HEK293 (cell line): Measurements from ENCODE around the gene LPP.

ENCODE experiments used
- CTCF ChIA-PET: fragments of 350-600 bp; formaldehyde crosslinking; extraction: SDS; loops from one replicate; lab custom pipeline; 2021; ENCODE audit warnings: antibody characterized with exemption; lab: Yijun Ruan, JAX
- POLR2A ChIA-PET: fragments of 300-600 bp; formaldehyde crosslinking; extraction: SDS; loops from one replicate; lab custom pipeline; 2020; ENCODE audit warnings: antibody characterized with exemption, inconsistent platforms; lab: Yijun Ruan, JAX
- H3K27ac ChIP-seq: fragments of 200-500 bp; sonication (Bioruptor generic); 2 replicates; pipeline ENCODE4 v1.5.1; 2014; ENCODE audit warnings: low read depth, low read length, control low read depth, inconsistent platforms; ENCODE audit errors: extremely low read depth
- H3K36me3 ChIP-seq, 2 experiments: fragments of 200-500 bp in 1 of 2; sonication (Bioruptor generic) in 1 of 2; 1 replicate in 1 of 2; 2 replicates in 1 of 2; pipeline ENCODE4 v1.5.1; 2014 to 2017; ENCODE audit warnings: inconsistent platforms in 2 of 2, low read length in 2 of 2; ENCODE audit not compliant: control insufficient read depth in 2 of 2, insufficient read depth in 1 of 2
- H3K4me1 ChIP-seq: fragments of 200-500 bp; sonication (Bioruptor generic); 2 replicates; pipeline ENCODE4 v1.5.1; 2014; ENCODE audit warnings: mild to moderate bottlenecking, low read length, inconsistent platforms; ENCODE audit not compliant: control insufficient read depth, insufficient read depth
- H3K4me3 ChIP-seq: 2 replicates; pipeline ENCODE4 v1.5.1; 2011; ENCODE audit warnings: low read depth, mild to moderate bottlenecking, control low read depth, low read length, moderate library complexity
- H3K9me3 ChIP-seq: fragments of 200-500 bp; sonication (Bioruptor generic); 2 replicates; pipeline ENCODE4 v1.5.1; 2014; ENCODE audit warnings: low read depth, low read length, inconsistent platforms; ENCODE audit not compliant: control insufficient read depth, insufficient read depth
- MYNN ChIP-seq: fragments of 450-650 bp; formaldehyde crosslinking; IDR thresholded peaks from 2 replicates; pipeline ENCODE4 v1.5.1; 2016; ENCODE audit warnings: missing biosample characterization, missing genetic modification characterization, borderline replicate concordance
- SALL2 ChIP-seq: fragments of 450-650 bp; formaldehyde crosslinking; IDR thresholded peaks from 2 replicates; pipeline ENCODE4 v1.5.0; 2017; ENCODE audit warnings: missing biosample characterization, mild to moderate bottlenecking, missing genetic modification characterization, borderline replicate concordance
- TCF7L2 ChIP-seq: IDR thresholded peaks from 2 replicates; pipeline ENCODE4 v1.6.1; 2011; ENCODE audit warnings: low read depth, mild to moderate bottlenecking, inconsistent platforms, low read length, moderate library complexity, borderline replicate concordance
- ZNF10 ChIP-seq: fragments of 450-650 bp; formaldehyde crosslinking; IDR thresholded peaks from 2 replicates; pipeline ENCODE4 v1.5.1; 2017; ENCODE audit warnings: missing biosample characterization, missing genetic modification characterization
- ZNF132 ChIP-seq: fragments of 450-650 bp; formaldehyde crosslinking; IDR thresholded peaks from 2 replicates; pipeline ENCODE4 v1.5.1; 2017; ENCODE audit warnings: missing biosample characterization, missing genetic modification characterization, borderline replicate concordance
- ZNF140 ChIP-seq: fragments of 450-650 bp; formaldehyde crosslinking; IDR thresholded peaks from 2 replicates; pipeline ENCODE4 v1.5.1; 2016; ENCODE audit warnings: missing biosample characterization, missing genetic modification characterization
- ZNF155 ChIP-seq: fragments of 450-650 bp; formaldehyde crosslinking; IDR thresholded peaks from 2 replicates; pipeline ENCODE4 v1.5.1; 2016; ENCODE audit warnings: missing biosample characterization, missing genetic modification characterization
- ZNF16 ChIP-seq: fragments of 450-650 bp; formaldehyde crosslinking; IDR thresholded peaks from 2 replicates; pipeline ENCODE4 v1.5.1; 2016; ENCODE audit warnings: low read depth, missing biosample characterization, missing genetic modification characterization
- ZNF248 ChIP-seq: fragments of 450-650 bp; formaldehyde crosslinking; IDR thresholded peaks from 2 replicates; pipeline ENCODE4 v1.5.1; 2017; ENCODE audit warnings: missing biosample characterization, missing genetic modification characterization
- ZNF324 ChIP-seq: fragments of 450-650 bp; formaldehyde crosslinking; IDR thresholded peaks from 2 replicates; pipeline ENCODE4 v1.5.1; 2016; ENCODE audit warnings: missing biosample characterization, missing genetic modification characterization
- ZNF366 ChIP-seq: fragments of 450-650 bp; formaldehyde crosslinking; conservative IDR thresholded peaks from 2 replicates; pipeline ENCODE4 v1.5.1; 2016; ENCODE audit warnings: missing biosample characterization, missing genetic modification characterization
- ZNF391 ChIP-seq: fragments of 450-650 bp; formaldehyde crosslinking; IDR thresholded peaks from 2 replicates; pipeline ENCODE4 v1.5.1; 2016; ENCODE audit warnings: low read depth, missing biosample characterization, missing genetic modification characterization, borderline replicate concordance
- ZNF48 ChIP-seq: fragments of 450-650 bp; formaldehyde crosslinking; IDR thresholded peaks from 2 replicates; pipeline ENCODE4 v1.5.1; 2016; ENCODE audit warnings: missing biosample characterization, missing genetic modification characterization
- ZNF521 ChIP-seq: fragments of 450-650 bp; formaldehyde crosslinking; IDR thresholded peaks from 2 replicates; pipeline ENCODE4 v1.5.1; 2017; ENCODE audit warnings: missing biosample characterization, mild to moderate bottlenecking, missing genetic modification characterization
- ZNF548 ChIP-seq: fragments of 450-650 bp; formaldehyde crosslinking; IDR thresholded peaks from 2 replicates; pipeline ENCODE4 v1.5.1; 2016; ENCODE audit warnings: missing biosample characterization, missing genetic modification characterization
- ZNF560 ChIP-seq: fragments of 450-650 bp; formaldehyde crosslinking; IDR thresholded peaks from 2 replicates; pipeline ENCODE4 v1.5.1; 2017; ENCODE audit warnings: missing biosample characterization, missing genetic modification characterization, borderline replicate concordance
- ZNF585B ChIP-seq: fragments of 450-650 bp; formaldehyde crosslinking; IDR thresholded peaks from 2 replicates; pipeline ENCODE4 v1.5.1; 2016; ENCODE audit warnings: missing biosample characterization, missing genetic modification characterization
- ZNF596 ChIP-seq: fragments of 450-650 bp; IDR thresholded peaks from 2 replicates; pipeline ENCODE4 v1.5.0; 2018; ENCODE audit warnings: missing biosample characterization, mild to moderate bottlenecking, missing genetic modification characterization, moderate library complexity
- ZNF768 ChIP-seq: fragments of 450-650 bp; formaldehyde crosslinking; IDR thresholded peaks from 2 replicates; pipeline ENCODE4 v1.5.1; 2018; ENCODE audit warnings: missing biosample characterization, mild to moderate bottlenecking, missing genetic modification characterization
- ZNF776 ChIP-seq: fragments of 450-650 bp; formaldehyde crosslinking; IDR thresholded peaks from 2 replicates; pipeline ENCODE4 v1.5.0; 2017; ENCODE audit warnings: missing biosample characterization, missing genetic modification characterization, borderline replicate concordance
- TF ChIP-seq, protein P1 (sequence below): fragments of 450-650 bp; formaldehyde crosslinking; IDR thresholded peaks from 2 replicates; pipeline ENCODE4 v1.5.1; 2016; ENCODE audit warnings: missing biosample characterization, missing genetic modification characterization
- TF ChIP-seq, protein P2 (sequence below): fragments of 450-650 bp; formaldehyde crosslinking; IDR thresholded peaks from 2 replicates; pipeline ENCODE4 v1.5.1; 2016; ENCODE audit warnings: missing biosample characterization, missing genetic modification characterization
- TF ChIP-seq, protein P3 (sequence below): fragments of 450-650 bp; formaldehyde crosslinking; IDR thresholded peaks from 2 replicates; pipeline ENCODE4 v1.5.1; 2017; ENCODE audit warnings: missing biosample characterization, missing genetic modification characterization
- TF ChIP-seq, protein P4 (sequence below): fragments of 450-650 bp; formaldehyde crosslinking; IDR thresholded peaks from 2 replicates; pipeline ENCODE4 v1.5.1; 2016; ENCODE audit warnings: missing biosample characterization, missing genetic modification characterization
- TF ChIP-seq, protein P5 (sequence below): fragments of 450-650 bp; formaldehyde crosslinking; IDR thresholded peaks from 2 replicates; pipeline ENCODE4 v1.5.1; 2016; ENCODE audit warnings: missing biosample characterization, missing genetic modification characterization

Gene LPP

DNA sequence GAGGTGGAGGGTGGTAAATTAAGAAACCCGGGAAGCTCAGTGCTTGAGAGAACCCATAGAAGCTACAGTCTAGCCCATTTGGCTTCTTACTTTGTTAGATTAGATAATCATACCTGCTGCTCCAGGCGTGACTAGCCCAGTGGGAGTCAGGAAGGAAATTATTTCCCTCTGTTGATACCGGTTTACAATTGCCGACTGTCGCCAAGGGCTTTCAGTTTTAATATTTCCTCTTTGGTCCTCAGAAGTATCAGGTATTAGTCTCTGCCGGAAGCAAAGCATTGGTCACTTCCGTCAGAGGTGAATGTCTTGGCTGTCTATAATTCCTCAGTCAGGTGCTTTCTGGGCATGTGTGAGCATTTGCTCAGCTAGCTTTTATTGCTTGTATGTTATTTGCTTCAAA, 75.2 kb downstream of the LPP start:
- H3K4me1 ChIP-seq: no peaks in the 10 kb centered on the region
- no peaks in the 10 kb centered on the region for H3K36me3 ChIP-seq
- ChIA-PET POLR2A (no interaction called here), CTCF (no interaction called here)
- H3K4me3 ChIP-seq: no peak overlapping the region
- TF ChIP-seq ZNF596 (no peak), ZNF324 (tag by site-specific recombination) (no peak), ZNF560 (tag by site-specific recombination) (no peak), ZNF48 (no peak), TCF7L2 (no peak), ZNF366 (tag by site-specific recombination) (no peak), SALL2 (tag by site-specific recombination) (no peak), ZNF140 (tag by site-specific recombination) (no peak), ZNF776 (tag by site-specific recombination) (no peak), ZNF548 (tag by site-specific recombination) (no peak), ZNF768 (no peak), ZNF16 (no peak), ZNF10 (no peak)
- TF ChIP-seq, protein P1, sequence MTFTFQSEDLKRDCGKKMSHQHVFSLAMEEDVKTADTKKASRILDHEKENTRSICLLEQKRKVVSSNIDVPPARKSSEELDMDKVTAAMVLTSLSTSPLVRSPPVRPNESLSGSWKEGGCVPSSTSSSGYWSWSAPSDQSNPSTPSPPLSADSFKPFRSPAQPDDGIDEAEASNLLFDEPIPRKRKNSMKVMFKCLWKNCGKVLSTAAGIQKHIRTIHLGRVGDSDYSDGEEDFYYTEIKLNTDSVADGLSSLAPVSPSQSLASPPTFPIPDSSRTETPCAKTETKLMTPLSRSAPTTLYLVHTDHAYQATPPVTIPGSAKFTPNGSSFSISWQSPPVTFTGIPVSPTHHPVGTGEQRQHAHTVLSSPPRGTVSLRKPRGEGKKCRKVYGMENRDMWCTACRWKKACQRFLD (tag by site-specific recombination): no peak
- TF ChIP-seq, protein P2, sequence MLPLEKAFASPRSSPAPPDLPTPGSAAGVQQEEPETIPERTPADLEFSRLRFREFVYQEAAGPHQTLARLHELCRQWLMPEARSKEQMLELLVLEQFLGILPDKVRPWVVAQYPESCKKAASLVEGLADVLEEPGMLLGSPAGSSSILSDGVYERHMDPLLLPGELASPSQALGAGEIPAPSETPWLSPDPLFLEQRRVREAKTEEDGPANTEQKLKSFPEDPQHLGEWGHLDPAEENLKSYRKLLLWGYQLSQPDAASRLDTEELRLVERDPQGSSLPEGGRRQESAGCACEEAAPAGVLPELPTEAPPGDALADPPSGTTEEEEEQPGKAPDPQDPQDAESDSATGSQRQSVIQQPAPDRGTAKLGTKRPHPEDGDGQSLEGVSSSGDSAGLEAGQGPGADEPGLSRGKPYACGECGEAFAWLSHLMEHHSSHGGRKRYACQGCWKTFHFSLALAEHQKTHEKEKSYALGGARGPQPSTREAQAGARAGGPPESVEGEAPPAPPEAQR (tag by site-specific recombination): no peak
- TF ChIP-seq, all 188 proteins: peak for 0
- no peaks in the 10 kb centered on the region for H3K9me3 ChIP-seq
- no peak overlapping the region for H3K27ac ChIP-seq

DNA sequence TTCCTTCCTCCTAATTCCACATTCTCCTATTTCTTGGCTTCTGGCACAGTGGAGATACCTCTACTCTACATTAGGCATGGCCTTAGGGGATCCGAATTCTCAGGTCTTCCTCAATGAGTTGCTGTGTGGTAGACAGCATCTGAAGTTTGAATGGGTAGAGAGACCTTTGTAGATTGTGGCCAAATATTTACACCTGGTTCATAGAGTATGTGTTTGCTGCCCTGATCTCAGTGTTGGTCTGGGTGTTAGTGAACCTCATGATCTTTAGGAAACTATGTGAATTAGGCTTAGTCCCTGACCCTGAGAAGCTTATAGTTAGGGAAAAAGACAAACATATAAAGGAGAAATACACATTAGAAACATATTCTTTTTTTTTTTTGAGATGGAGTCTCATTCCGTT, 75.8 kb downstream of the LPP start:
- H3K36me3 ChIP-seq: no peaks in the 10 kb centered on the region
- CTCF ChIA-PET: no interaction called here
- no peaks in the 10 kb centered on the region for H3K9me3 ChIP-seq
- H3K4me3 ChIP-seq: no peak overlapping the region
- no peaks in the 10 kb centered on the region for H3K4me1 ChIP-seq
- H3K27ac ChIP-seq: no peak overlapping the region
- POLR2A ChIA-PET: no interaction called here
- TF ChIP-seq, protein P3, sequence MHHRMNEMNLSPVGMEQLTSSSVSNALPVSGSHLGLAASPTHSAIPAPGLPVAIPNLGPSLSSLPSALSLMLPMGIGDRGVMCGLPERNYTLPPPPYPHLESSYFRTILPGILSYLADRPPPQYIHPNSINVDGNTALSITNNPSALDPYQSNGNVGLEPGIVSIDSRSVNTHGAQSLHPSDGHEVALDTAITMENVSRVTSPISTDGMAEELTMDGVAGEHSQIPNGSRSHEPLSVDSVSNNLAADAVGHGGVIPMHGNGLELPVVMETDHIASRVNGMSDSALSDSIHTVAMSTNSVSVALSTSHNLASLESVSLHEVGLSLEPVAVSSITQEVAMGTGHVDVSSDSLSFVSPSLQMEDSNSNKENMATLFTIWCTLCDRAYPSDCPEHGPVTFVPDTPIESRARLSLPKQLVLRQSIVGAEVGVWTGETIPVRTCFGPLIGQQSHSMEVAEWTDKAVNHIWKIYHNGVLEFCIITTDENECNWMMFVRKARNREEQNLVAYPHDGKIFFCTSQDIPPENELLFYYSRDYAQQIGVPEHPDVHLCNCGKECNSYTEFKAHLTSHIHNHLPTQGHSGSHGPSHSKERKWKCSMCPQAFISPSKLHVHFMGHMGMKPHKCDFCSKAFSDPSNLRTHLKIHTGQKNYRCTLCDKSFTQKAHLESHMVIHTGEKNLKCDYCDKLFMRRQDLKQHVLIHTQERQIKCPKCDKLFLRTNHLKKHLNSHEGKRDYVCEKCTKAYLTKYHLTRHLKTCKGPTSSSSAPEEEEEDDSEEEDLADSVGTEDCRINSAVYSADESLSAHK: no peak
- TF ChIP-seq ZNF521 (tag by site-specific recombination) (no peak), ZNF155 (tag by site-specific recombination) (no peak), ZNF140 (tag by site-specific recombination) (no peak), ZNF391 (tag by site-specific recombination) (no peak), MYNN (tag by site-specific recombination) (no peak), ZNF585B (tag by site-specific recombination) (no peak), ZNF132 (tag by site-specific recombination) (no peak), ZNF248 (no peak)
- TF ChIP-seq, protein P4, sequence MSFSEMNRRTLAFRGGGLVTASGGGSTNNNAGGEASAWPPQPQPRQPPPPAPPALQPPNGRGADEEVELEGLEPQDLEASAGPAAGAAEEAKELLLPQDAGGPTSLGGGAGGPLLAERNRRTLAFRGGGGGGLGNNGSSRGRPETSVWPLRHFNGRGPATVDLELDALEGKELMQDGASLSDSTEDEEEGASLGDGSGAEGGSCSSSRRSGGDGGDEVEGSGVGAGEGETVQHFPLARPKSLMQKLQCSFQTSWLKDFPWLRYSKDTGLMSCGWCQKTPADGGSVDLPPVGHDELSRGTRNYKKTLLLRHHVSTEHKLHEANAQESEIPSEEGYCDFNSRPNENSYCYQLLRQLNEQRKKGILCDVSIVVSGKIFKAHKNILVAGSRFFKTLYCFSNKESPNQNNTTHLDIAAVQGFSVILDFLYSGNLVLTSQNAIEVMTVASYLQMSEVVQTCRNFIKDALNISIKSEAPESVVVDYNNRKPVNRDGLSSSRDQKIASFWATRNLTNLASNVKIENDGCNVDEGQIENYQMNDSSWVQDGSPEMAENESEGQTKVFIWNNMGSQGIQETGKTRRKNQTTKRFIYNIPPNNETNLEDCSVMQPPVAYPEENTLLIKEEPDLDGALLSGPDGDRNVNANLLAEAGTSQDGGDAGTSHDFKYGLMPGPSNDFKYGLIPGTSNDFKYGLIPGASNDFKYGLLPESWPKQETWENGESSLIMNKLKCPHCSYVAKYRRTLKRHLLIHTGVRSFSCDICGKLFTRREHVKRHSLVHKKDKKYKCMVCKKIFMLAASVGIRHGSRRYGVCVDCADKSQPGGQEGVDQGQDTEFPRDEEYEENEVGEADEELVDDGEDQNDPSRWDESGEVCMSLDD: no peak
- TF ChIP-seq, protein P5, sequence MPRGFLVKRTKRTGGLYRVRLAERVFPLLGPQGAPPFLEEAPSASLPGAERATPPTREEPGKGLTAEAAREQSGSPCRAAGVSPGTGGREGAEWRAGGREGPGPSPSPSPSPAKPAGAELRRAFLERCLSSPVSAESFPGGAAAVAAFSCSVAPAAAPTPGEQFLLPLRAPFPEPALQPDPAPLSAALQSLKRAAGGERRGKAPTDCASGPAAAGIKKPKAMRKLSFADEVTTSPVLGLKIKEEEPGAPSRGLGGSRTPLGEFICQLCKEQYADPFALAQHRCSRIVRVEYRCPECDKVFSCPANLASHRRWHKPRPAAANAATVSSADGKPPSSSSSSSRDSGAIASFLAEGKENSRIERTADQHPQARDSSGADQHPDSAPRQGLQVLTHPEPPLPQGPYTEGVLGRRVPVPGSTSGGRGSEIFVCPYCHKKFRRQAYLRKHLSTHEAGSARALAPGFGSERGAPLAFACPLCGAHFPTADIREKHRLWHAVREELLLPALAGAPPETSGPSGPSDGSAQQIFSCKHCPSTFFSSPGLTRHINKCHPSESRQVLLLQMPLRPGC (tag by site-specific recombination): no peak
- TF ChIP-seq, all 188 proteins: peak for 0
